NCI-H1105 (cell line): Measurements from ENCODE around the gene TGFA.

Experiments used
- DNase-seq: peaks from one replicate; lab custom pipeline; 2025; lab: John Stamatoyannopoulos, UW

The TGFA gene

GRCh38 chr2:70523996-70524965 is 29.3 kb downstream of the TGFA start:
- no peak for DNase-seq

GRCh38 chr2:70523672-70523995 is 30.0 kb downstream of the TGFA start:
- no peak for DNase-seq

GRCh38 chr2:70522627-70523026 is 31.0 kb downstream of the TGFA start:
- no peak for DNase-seq

- no peak for DNase-seq
Measured at GRCh38 chr2:70520825-70521224, 32.8 kb downstream of the TGFA start.

GRCh38 chr2:70519453-70519852 is 34.2 kb downstream of the TGFA start:
- DNase-seq: no peak

GRCh38 chr2:70518557-70518956 is 35.1 kb downstream of the TGFA start:
- DNase-seq: no peak

- no peak for DNase-seq
Measured at GRCh38 chr2:70517804-70518203, 35.8 kb downstream of the TGFA start.

GRCh38 chr2:70516596-70516995 is 37.0 kb downstream of the TGFA start:
- DNase-seq: no peak

GRCh38 chr2:70515938-70516337 is 37.7 kb downstream of the TGFA start:
- DNase-seq: no peak

- peak; percentile 84 for DNase-seq
Measured at GRCh38 chr2:70514612-70515055, 39.0 kb downstream of the TGFA start.

- no peak for DNase-seq
Measured at GRCh38 chr2:70513738-70514137, 39.9 kb downstream of the TGFA start.

GRCh38 chr2:70511971-70512729 is 41.5 kb downstream of the TGFA start:
- DNase-seq: no peak

GRCh38 chr2:70510313-70510712 is 43.3 kb downstream of the TGFA start:
- DNase-seq: no peak

- no peak for DNase-seq
Measured at GRCh38 chr2:70509565-70509964, 44.1 kb downstream of the TGFA start.

GRCh38 chr2:70508711-70509462 is 44.7 kb downstream of the TGFA start:
- no peak for DNase-seq

GRCh38 chr2:70505613-70506391 is 47.8 kb downstream of the TGFA start:
- no peak for DNase-seq

- DNase-seq: no peak
Measured at GRCh38 chr2:70504750-70505149, 48.9 kb downstream of the TGFA start.

- DNase-seq: no peak
Measured at GRCh38 chr2:70503896-70504295, 49.7 kb downstream of the TGFA start.

GRCh38 chr2:70501728-70502127 is 51.9 kb downstream of the TGFA start:
- DNase-seq: no peak

- no peak for DNase-seq
Measured at GRCh38 chr2:70501215-70501614, 52.4 kb downstream of the TGFA start.

- DNase-seq: no peak
Measured at GRCh38 chr2:70499253-70499652, 54.4 kb downstream of the TGFA start.

- DNase-seq: no peak
Measured at GRCh38 chr2:70498528-70498927, 55.1 kb downstream of the TGFA start.
